ENCODE data around the gene GRAMD1B. TPM values are rescaled to one million over a fixed set of nuclear protein-coding genes. Genes with fewer than 3 reads are reported as not detected.
A peak's percentile ranks its signal among the peaks of the same experiment; 100 is the strongest.

The GRAMD1B gene
- total RNA-seq, 1 donor from 2014 or later = 6.0 TPM

GRCh38 chr11:123642435-123642834, 212.4 kb downstream of the GRAMD1B start:
- DNase-seq (ENCODE audit: low read depth) = no peak
- TF ChIP-seq CTCF (conservative IDR thresholded peaks at IDR 0.05; ENCODE audit: low read depth, low read length) = no peak
- H3K4me3 ChIP-seq (ENCODE audit: low read depth, low read length) = no peak overlapping the region

- no peak for DNase-seq (ENCODE audit: low read depth)
- TF ChIP-seq CTCF (conservative IDR thresholded peaks at IDR 0.05; ENCODE audit: low read depth, low read length) = no peak
- H3K4me3 ChIP-seq (ENCODE audit: low read depth, low read length) = no peak overlapping the region
These were observed 215.4 kb downstream of the GRAMD1B start for GRCh38 chr11:123645286-123645975.

- H3K4me3 ChIP-seq (ENCODE audit: low read depth, low read length) = no peak overlapping the region
- no peak for DNase-seq (ENCODE audit: low read depth)
- no peak for TF ChIP-seq CTCF (conservative IDR thresholded peaks at IDR 0.05; ENCODE audit: low read depth, low read length)
These were observed 220.8 kb downstream of the GRAMD1B start for GRCh38 chr11:123650901-123651300.

- TF ChIP-seq CTCF (conservative IDR thresholded peaks at IDR 0.05; ENCODE audit: low read depth, low read length) = no peak
These were observed 222.5 kb downstream of the GRAMD1B start for GRCh38 chr11:123652599-123652998.

GRCh38 chr11:123653483-123653826, 223.4 kb downstream of the GRAMD1B start:
- TF ChIP-seq CTCF (conservative IDR thresholded peaks at IDR 0.05; ENCODE audit: low read depth, low read length) = no peak
- H3K4me3 ChIP-seq (ENCODE audit: low read depth, low read length) = peak overlapping the region; percentile 69
- DNase-seq (ENCODE audit: low read depth) = no peak

More at GRCh38 chr11:123652599-123652998, 222.5 kb downstream of the GRAMD1B start:
- no peak overlapping the region for H3K4me3 ChIP-seq (ENCODE audit: low read depth, low read length)
- DNase-seq (ENCODE audit: low read depth) = no peak

GRCh38 chr11:123653827-123654565, 223.9 kb downstream of the GRAMD1B start:
- TF ChIP-seq CTCF (conservative IDR thresholded peaks at IDR 0.05; ENCODE audit: low read depth, low read length) = peak; percentile 30
- DNase-seq (ENCODE audit: low read depth) = no peak
- H3K4me3 ChIP-seq (ENCODE audit: low read depth, low read length) = peak overlapping the region; percentile 69
